GM10847 (cell line): ENCODE data around the gene PXMP4.

Experiments
- POLR2A ChIP-seq: IDR thresholded peaks from 2 replicates; pipeline ENCODE4 v1.6.1; 2011; ENCODE audit not compliant: insufficient read length; ENCODE audit errors: extremely low read depth

The PXMP4 gene

DNA sequence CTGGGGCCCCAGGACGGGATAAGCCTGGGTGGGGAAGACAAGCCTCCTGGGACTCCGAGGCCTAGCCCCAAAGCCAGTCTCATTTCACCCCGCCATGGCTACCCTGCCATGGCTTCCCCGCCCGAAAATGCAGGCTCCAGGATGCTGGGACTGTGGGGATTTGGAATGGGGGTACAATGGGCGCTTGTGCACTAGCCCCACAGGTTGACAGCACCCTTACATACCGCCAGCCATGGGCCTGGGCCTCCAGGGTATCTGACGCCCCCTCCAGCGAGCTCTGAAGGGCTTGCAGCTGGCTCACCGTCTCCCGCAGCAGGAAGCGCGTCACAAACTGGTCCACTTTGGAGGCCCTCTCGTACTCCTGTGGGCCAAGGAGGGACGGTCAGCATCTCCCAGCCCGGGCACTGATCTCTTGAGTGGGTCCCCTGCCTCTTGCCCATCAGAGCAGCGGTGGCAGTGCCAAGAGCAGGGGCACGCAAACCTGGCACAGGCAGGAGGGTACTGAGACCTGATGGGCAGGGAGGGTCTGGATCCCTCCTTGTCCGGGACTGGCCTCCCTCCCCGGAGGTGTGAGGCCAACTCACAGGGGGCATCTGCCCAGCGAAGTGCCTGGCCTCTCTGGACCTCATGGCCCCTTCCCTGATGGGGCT lies 60.0 kb downstream of the PXMP4 start:
- TF ChIP-seq POLR2A = no peak

DNA sequence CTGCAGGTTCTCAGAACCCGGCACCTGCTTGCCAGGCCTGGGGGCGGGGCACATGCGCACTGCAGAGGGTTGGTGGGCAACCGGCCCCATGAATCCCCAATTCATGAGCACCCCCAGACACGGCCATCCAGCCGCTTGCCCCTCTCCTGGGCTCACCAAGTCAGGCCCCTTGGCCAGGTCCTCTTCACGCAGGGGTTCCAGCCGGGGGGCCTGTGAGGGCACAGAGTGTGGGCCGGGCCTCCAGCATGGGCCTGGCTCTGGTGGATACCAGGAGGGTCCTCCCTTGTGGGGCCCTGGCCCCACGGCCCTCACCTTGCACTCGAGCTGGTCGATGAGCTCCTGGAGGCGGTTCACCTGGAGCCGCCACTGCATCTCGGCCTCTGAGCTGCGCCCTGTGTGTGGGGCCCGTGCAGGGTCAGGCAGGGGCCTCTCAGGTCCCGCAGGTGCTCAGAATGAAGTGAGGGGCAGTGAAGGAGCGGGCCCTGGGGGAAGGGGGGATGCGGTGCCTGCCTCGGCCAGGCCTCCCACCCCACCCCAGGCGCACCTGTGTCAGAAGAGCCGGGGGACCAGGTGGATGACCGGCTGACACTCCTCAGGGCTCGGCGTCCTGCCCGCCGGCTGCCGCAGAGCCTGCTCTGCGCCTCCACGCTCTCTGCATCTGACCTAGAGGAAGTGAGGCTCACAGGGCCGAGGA lies 60.6 kb downstream of the PXMP4 start:
- TF ChIP-seq POLR2A = no peak

DNA sequence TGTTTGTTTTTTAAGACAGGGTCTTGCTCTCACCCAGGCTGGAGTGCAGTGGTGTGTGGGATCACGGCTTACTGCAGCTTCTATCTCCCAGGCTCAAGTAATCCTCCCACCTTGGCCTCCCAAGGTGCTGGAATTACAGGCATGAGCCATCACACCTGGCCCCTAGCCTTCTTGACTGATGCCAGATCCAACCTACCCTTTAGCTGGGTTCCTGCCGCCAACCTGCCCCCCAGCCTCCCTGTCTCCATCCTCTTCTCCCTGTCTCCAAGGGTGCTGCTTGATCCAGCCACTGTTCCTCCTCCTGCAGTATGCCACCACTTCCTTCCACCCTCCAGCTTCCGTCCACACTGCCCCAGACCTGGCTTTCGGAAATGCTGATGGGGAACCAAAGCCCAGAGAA lies 61.2 kb downstream of the PXMP4 start:
- no peak for TF ChIP-seq POLR2A

DNA sequence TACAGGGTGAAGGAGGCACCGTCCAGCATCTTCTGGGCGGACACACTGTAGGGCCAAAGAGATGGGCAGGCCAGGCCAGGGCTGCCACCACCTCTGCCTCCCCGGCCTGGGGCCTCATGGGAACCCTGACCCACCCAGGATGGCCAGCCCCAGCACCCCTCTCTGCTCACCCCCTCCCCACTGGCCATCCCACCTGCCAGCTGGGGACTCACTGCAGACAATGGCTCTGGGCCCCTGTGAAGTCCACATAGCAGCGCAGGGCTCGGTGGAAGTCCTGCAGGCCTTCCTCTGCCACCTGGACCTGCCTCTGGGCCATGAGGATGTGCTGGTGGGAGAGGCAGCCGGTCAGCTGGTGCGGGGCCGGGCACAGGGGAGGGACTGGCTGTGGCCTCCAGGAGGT lies 61.6 kb downstream of the PXMP4 start:
- TF ChIP-seq POLR2A = no peak

DNA sequence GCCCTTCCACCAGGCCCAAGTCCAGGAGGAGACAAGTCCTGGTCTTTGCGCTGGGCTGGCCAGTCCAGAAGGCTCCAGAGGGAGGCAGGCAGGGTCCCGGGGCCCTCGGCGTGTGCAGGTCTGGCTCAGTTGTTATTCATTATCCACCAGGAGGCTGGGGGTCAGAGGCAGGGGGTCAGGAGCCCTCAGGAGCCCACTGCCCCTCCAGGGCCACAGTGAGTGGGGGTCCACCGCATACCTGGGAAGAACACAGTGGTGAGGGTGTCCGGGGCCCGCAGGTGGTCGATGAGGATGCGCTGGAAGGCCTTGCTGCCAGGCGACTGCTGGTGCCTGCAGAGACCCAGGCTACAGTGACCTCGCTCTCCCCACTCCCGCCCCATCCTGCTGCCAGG lies 62.4 kb downstream of the PXMP4 start:
- TF ChIP-seq POLR2A = no peak

DNA sequence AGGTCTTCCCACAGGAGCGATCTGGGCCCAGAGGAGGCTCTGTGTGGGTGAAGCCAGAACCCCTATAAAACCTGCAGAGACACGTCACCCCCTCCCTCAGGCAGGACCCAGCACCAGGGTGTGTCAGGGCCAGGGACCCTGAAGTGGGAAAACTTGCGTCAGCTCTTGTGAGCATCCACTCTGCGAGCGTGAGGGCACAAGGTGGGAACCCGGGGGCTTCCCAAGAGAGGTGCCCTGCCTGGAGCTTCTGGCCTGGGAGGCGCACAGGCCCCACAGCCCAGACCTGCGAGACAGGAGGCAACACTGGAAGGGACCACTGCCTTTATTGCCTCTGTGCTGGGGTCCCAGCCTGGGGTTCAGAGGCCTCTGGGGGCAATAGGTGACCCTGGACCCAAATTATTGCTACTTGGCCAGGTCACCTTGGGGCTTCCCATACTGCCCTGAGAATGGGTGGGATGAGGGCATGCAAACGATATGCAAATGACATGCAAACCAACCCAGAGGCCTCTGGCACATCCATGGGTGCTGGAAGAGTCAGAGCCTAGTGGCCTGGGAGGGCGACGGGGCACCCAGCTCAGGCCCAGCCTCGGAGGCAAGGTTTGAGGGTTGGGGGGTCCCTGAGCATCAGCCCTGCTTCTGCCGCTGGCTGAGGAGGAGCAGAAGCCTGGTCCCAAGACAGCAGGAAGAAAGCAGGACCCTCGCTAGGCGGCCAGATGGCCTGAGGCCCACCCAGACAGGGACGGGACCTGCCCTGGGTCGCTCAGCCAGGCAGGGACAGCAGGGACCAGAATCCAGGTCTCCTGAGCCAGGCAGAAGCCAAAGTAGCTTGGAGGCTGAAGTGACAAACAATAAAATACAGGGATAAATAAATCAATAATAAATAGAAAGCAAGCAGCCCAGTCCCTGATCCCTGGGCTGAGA lies 63.1 kb downstream of the PXMP4 start:
- TF ChIP-seq POLR2A = no peak

DNA sequence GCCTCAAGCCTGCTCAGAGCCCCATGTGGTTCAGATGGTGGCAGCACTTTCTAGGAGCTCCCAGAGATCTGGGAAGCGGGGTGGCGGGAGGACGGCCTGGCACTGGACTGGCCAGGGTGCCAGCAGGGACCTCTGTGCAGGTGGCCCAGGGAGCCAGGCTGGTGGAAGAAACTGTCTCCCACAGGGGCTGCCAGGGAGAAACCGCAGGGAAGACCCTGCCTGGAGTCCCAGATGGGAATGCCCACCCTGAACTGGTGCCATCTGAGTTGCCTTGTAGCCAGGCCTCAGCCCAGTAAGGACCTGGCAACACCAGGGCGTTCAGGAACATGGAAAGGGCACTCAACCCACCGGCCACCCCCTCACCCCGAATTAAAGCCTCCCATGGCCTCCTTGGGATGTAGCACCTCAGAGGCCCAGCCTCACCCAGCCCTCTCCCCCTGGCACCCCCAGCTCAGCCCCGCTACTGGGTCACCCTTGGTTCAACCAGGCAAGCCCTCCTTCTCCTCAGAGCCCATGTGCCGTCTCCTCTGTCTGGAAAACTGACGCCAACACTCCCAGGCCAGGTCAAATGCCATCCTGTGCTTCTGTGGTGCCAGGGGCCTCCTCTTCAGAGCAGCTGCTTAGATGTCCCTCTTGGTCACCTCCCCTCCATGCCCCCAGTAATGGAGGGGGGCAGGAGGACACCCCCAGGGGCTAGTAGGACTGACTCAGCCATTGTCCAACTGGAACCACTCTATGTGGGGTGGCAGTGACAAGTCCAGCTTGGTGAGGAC lies 63.9 kb downstream of the PXMP4 start:
- TF ChIP-seq POLR2A = no peak

DNA sequence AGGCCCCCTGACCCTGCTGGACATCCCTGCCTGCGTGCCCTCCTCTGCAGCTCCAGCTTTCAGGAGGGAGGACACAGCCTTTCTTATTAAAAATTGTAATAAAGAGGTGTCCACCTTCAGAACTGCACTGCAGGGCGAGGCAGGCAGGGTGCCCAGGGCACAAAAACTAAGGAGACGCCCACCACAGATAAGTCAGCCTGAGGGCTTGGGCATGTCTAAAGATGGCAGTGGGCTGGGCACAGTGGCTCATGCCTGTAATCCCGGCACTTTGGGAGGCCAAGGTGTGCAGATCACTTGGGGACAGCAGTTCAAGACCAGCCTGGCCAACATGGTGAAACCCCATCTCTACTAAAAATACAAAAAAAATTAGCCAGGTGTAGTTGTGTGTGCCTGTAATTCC lies 64.9 kb downstream of the PXMP4 start:
- no peak for TF ChIP-seq POLR2A

DNA sequence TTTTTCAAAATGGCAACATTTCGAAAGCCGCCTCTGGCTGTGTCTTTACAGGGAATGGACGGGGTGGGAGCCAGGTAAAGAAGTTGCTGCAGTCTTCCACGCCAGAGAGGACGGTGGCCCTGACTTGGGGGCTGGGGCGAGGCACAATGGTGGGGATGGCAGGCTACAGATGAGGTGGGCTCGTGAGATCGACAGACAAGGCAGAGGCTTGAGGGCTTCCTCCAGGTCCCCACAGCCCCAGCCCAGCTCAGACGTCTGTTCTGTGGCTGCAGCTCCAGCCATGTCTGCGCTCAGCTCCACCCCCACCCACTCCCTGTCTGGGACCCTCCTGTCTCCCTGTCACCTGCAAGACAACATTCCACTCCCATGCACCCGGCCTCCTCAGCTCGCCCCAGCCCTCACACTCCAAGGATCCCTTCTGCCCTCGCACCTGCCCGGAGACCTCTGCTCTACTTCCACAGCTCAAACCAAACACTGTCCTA lies 65.4 kb downstream of the PXMP4 start:
- no peak for TF ChIP-seq POLR2A

DNA sequence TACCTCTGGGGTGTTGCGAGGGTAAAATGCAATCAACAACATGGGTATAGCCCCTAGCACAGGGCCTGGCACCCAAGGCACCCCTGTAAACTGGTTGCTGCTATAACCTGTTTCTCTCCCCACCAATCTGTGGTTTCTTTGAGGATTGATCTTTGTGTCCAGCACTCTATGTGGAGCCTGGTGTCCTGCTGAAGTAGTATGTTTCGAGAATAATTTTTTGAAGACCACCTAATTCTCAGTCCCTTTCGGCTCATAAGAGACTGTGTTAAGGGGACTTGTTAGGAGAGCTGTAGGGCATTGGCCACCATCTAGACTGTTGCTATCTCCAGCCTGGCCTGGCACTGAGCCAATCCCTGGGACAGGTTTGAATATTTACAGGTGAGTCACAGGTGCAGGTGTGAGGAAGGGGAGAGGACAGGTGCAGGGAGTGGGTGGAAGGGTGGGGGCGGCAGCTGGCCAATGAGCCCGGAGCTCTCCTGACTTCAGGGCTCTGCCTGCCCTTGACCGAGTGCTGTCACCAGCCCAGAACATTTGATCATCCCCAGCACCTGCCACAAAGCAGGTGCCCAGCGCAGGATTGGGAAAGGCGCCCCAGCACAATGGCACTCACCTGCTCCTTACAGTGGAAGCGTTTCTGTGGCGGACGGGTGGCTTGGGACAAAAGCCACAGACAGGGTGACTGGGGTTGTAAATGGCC lies 66.1 kb downstream of the PXMP4 start:
- TF ChIP-seq POLR2A = no peak

DNA sequence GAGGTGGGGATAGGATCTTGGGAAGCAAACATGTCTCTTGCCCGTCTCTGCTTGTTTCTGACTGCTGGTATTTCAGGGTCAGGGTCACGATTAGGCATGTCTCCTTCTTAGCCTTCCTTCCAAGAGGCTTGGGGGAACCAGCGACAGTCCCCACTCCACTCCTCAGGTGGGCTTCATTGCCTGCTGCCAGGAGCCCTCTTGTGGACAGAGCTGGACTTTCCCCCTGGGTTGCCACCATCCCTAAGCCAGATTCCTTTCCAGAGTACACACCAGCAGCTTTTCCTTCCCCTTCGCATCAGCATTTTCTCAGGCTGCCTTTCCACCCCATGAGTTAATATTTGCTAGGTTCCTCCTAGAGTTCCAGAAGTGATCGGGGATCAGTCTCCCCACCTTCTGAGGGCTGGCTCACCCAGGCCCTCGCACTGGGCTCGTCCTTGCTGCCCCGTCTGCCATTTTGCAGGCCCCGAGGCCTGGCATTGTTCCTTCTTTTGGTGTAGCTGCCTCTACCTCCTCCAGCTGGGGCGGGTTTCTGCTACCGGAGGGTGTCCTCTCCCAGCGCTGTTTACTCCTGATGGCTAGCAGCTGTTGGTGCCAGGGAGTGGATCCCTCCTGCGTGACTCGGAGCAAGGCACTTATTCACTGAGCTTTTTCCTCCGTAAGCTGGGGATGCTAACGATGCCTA lies 66.8 kb downstream of the PXMP4 start:
- TF ChIP-seq POLR2A = no peak
